ENCODE results near the gene ODF2.

ODF2 gene

DNA sequence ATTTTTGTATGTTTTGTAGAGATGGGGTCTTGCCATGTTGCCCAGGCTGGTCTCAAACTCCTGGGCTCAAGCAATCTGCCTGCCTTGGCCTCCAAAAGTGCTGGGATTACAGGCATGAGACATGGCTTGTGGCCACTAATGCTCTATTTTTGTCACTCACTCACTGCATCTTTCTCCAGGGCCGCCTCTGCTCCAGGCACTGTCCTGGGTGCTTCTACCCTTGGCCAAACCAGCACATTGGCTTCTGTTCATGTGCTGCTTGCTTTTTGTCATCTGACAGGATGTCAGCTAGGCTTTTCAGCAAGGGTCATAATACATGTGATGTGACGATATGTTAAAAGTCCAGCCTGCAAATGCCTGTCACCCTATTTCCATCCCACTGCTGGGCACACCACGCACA is 3.2 kb downstream of the ODF2 start:
- no peak overlapping the region for H3K27ac ChIP-seq (ENCODE audit: low read length)
- no peak overlapping the region for H3K4me3 ChIP-seq (ENCODE audit: low read length)
- no peak overlapping the region for H3K9ac ChIP-seq (ENCODE audit: low read length)
- peaks cover 60% of the 10 kb centered on the region for H3K27me3 ChIP-seq (ENCODE audit: control insufficient read depth, insufficient read depth, low read length)
- H3K4me1 ChIP-seq (ENCODE audit: control insufficient read depth, low read depth, low read length) = no peaks in the 10 kb centered on the region
- H3K9me3 ChIP-seq (ENCODE audit: control insufficient read depth, low read depth, low read length) = no peaks in the 10 kb centered on the region
- H3K36me3 ChIP-seq (ENCODE audit: control insufficient read depth, low read depth, low read length) = peaks cover 9% of the 10 kb centered on the region

DNA sequence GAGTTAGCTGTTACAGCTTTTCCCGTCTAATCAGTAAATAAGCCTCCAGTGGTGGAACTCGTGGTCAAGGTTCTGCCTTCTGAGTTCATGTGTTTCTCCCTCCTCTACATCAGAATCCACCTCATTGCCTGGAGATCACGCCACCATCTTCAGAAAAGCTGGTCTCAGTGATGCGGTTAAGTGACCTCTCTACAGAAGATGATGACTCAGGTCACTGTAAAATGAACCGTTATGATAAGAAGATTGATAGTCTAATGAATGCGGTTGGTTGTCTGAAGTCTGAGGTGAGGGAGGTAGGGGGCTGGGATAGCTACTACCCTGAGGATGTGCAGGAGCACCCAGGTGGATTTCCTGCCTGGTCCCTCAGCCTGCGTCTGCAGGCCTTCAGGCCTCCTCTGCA is 13.3 kb downstream of the ODF2 start:
- Histone ChIP-seq H3K4me1 (ENCODE audit: control insufficient read depth, low read depth, low read length) (no peaks in the 10 kb centered on the region), H3K27ac (ENCODE audit: low read length) (no peak overlapping the region), H3K4me3 (ENCODE audit: low read length) (no peak overlapping the region), H3K27me3 (ENCODE audit: control insufficient read depth, insufficient read depth, low read length) (no peaks in the 10 kb centered on the region), H3K36me3 (ENCODE audit: control insufficient read depth, low read depth, low read length) (no peaks in the 10 kb centered on the region), H3K9me3 (ENCODE audit: control insufficient read depth, low read depth, low read length) (no peaks in the 10 kb centered on the region), H3K9ac (ENCODE audit: low read length) (no peak overlapping the region)

DNA sequence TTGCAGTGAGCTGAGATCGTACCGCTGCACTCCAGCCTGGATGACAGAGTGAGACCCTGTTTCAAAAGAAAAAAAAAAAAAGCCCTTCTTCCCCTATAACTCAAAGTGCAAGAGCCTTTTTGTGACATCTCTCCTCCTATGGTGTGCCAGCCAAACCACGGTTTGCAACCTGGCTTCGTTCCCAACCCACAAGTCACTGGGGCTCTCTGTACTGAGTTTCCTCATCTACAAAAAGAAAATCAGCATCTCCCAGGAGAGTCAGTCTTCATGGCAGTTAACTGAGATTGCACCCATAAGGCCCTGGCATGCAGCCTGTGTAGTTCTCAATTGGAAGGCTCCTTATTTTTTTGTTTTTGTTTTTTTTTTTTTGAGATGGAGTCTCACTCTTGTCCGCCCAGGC is 14.8 kb downstream of the ODF2 start:
- H3K9me3 ChIP-seq (ENCODE audit: control insufficient read depth, low read depth, low read length) = no peaks in the 10 kb centered on the region
- no peaks in the 10 kb centered on the region for H3K27me3 ChIP-seq (ENCODE audit: control insufficient read depth, insufficient read depth, low read length)
- no peak overlapping the region for H3K9ac ChIP-seq (ENCODE audit: low read length)
- H3K4me3 ChIP-seq (ENCODE audit: low read length) = no peak overlapping the region
- no peak overlapping the region for H3K27ac ChIP-seq (ENCODE audit: low read length)
- no peaks in the 10 kb centered on the region for H3K36me3 ChIP-seq (ENCODE audit: control insufficient read depth, low read depth, low read length)
- H3K4me1 ChIP-seq (ENCODE audit: control insufficient read depth, low read depth, low read length) = no peaks in the 10 kb centered on the region

GRCh38 chr9:128473104-128473503 is 17.3 kb downstream of the ODF2 start:
- no peaks in the 10 kb centered on the region for H3K27me3 ChIP-seq (ENCODE audit: control insufficient read depth, insufficient read depth, low read length)
- no peaks in the 10 kb centered on the region for H3K36me3 ChIP-seq (ENCODE audit: control insufficient read depth, low read depth, low read length)
- no peaks in the 10 kb centered on the region for H3K9me3 ChIP-seq (ENCODE audit: control insufficient read depth, low read depth, low read length)
- no peak overlapping the region for H3K4me3 ChIP-seq (ENCODE audit: low read length)
- H3K9ac ChIP-seq (ENCODE audit: low read length) = no peak overlapping the region
- no peak overlapping the region for H3K27ac ChIP-seq (ENCODE audit: low read length)
- H3K4me1 ChIP-seq (ENCODE audit: control insufficient read depth, low read depth, low read length) = no peaks in the 10 kb centered on the region

- Histone ChIP-seq H3K27me3 (ENCODE audit: control insufficient read depth, insufficient read depth, low read length) (no peaks in the 10 kb centered on the region), H3K9me3 (ENCODE audit: control insufficient read depth, low read depth, low read length) (no peaks in the 10 kb centered on the region), H3K4me3 (ENCODE audit: low read length) (no peak overlapping the region), H3K9ac (ENCODE audit: low read length) (no peak overlapping the region), H3K4me1 (ENCODE audit: control insufficient read depth, low read depth, low read length) (no peaks in the 10 kb centered on the region), H3K36me3 (ENCODE audit: control insufficient read depth, low read depth, low read length) (no peaks in the 10 kb centered on the region), H3K27ac (ENCODE audit: low read length) (no peak overlapping the region)
Observed at GRCh38 chr9:128475867-128476266, 20.1 kb downstream of the ODF2 start.

GRCh38 chr9:128479262-128479661 is 23.5 kb downstream of the ODF2 start:
- Histone ChIP-seq H3K9ac (ENCODE audit: low read length) (no peak overlapping the region), H3K27me3 (ENCODE audit: control insufficient read depth, insufficient read depth, low read length) (no peaks in the 10 kb centered on the region), H3K4me3 (ENCODE audit: low read length) (no peak overlapping the region), H3K4me1 (ENCODE audit: control insufficient read depth, low read depth, low read length) (no peaks in the 10 kb centered on the region), H3K36me3 (ENCODE audit: control insufficient read depth, low read depth, low read length) (peaks cover 4% of the 10 kb centered on the region), H3K27ac (ENCODE audit: low read length) (no peak overlapping the region), H3K9me3 (ENCODE audit: control insufficient read depth, low read depth, low read length) (no peaks in the 10 kb centered on the region)

- H3K4me3 ChIP-seq (ENCODE audit: low read length) = no peak overlapping the region
- no peaks in the 10 kb centered on the region for H3K27me3 ChIP-seq (ENCODE audit: control insufficient read depth, insufficient read depth, low read length)
- H3K27ac ChIP-seq (ENCODE audit: low read length) = no peak overlapping the region
- no peak overlapping the region for H3K9ac ChIP-seq (ENCODE audit: low read length)
- H3K36me3 ChIP-seq (ENCODE audit: control insufficient read depth, low read depth, low read length) = peaks cover 4% of the 10 kb centered on the region
- no peaks in the 10 kb centered on the region for H3K9me3 ChIP-seq (ENCODE audit: control insufficient read depth, low read depth, low read length)
- no peaks in the 10 kb centered on the region for H3K4me1 ChIP-seq (ENCODE audit: control insufficient read depth, low read depth, low read length)
Observed at GRCh38 chr9:128481561-128481960, 25.8 kb downstream of the ODF2 start.

DNA sequence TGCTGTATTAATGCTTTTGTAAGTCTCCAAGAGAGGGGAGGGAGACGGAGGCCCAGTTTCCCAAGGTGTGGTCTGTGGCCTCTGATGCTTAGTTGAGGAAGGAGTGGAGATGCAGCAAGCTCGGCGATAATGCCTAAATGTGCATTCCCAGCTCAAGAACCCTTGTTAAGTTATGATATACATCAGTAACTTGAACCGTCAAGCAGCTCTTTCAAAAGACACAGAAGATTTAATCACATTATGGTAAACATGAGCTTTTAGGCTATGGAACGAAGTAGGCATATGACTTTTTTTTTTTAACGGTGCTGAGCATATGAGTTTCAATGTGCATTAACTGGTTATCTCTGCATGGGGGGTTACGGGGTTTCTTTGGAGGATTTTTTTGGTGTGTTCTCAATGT is 26.4 kb downstream of the ODF2 start:
- H3K9me3 ChIP-seq (ENCODE audit: control insufficient read depth, low read depth, low read length) = no peaks in the 10 kb centered on the region
- no peak overlapping the region for H3K9ac ChIP-seq (ENCODE audit: low read length)
- H3K27me3 ChIP-seq (ENCODE audit: control insufficient read depth, insufficient read depth, low read length) = no peaks in the 10 kb centered on the region
- no peak overlapping the region for H3K4me3 ChIP-seq (ENCODE audit: low read length)
- H3K4me1 ChIP-seq (ENCODE audit: control insufficient read depth, low read depth, low read length) = no peaks in the 10 kb centered on the region
- no peak overlapping the region for H3K27ac ChIP-seq (ENCODE audit: low read length)
- peaks cover 4% of the 10 kb centered on the region for H3K36me3 ChIP-seq (ENCODE audit: control insufficient read depth, low read depth, low read length)

- Histone ChIP-seq H3K27ac (ENCODE audit: low read length) (no peak overlapping the region), H3K9ac (ENCODE audit: low read length) (no peak overlapping the region), H3K4me1 (ENCODE audit: control insufficient read depth, low read depth, low read length) (no peaks in the 10 kb centered on the region), H3K27me3 (ENCODE audit: control insufficient read depth, insufficient read depth, low read length) (no peaks in the 10 kb centered on the region), H3K4me3 (ENCODE audit: low read length) (no peak overlapping the region), H3K36me3 (ENCODE audit: control insufficient read depth, low read depth, low read length) (peaks cover 4% of the 10 kb centered on the region), H3K9me3 (ENCODE audit: control insufficient read depth, low read depth, low read length) (no peaks in the 10 kb centered on the region)
Observed at GRCh38 chr9:128484686-128485413, 29.0 kb downstream of the ODF2 start.

DNA sequence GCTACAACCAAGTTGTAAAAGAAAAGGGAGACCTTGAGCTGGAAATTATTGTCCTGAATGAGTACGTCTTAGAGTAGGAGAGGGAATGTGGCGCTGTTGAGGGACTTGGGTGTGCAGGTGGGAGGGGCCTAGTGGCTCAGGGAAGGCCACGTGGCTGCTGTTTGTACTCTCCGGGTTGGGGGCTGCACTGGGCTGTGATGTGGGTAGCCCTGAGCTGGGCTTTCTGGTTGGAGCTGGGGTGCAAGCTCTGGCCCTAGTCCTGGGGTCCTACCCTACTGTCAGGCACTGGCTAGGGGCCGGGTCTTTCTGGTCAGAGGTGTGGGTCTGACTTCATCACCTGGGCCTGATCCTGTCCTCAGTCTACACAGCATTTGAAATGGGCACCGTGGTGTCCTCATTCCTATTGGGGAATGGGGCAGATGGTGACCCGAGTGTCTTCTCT is 29.6 kb downstream of the ODF2 start:
- no peak overlapping the region for H3K27ac ChIP-seq (ENCODE audit: low read length)
- no peaks in the 10 kb centered on the region for H3K4me1 ChIP-seq (ENCODE audit: control insufficient read depth, low read depth, low read length)
- no peak overlapping the region for H3K9ac ChIP-seq (ENCODE audit: low read length)
- no peaks in the 10 kb centered on the region for H3K9me3 ChIP-seq (ENCODE audit: control insufficient read depth, low read depth, low read length)
- peaks cover 4% of the 10 kb centered on the region for H3K36me3 ChIP-seq (ENCODE audit: control insufficient read depth, low read depth, low read length)
- no peaks in the 10 kb centered on the region for H3K27me3 ChIP-seq (ENCODE audit: control insufficient read depth, insufficient read depth, low read length)
- no peak overlapping the region for H3K4me3 ChIP-seq (ENCODE audit: low read length)

- Histone ChIP-seq H3K4me1 (ENCODE audit: control insufficient read depth, low read depth, low read length) (no peaks in the 10 kb centered on the region), H3K4me3 (ENCODE audit: low read length) (no peak overlapping the region), H3K27me3 (ENCODE audit: control insufficient read depth, insufficient read depth, low read length) (no peaks in the 10 kb centered on the region), H3K36me3 (ENCODE audit: control insufficient read depth, low read depth, low read length) (peaks cover 4% of the 10 kb centered on the region), H3K27ac (ENCODE audit: low read length) (no peak overlapping the region), H3K9ac (ENCODE audit: low read length) (no peak overlapping the region), H3K9me3 (ENCODE audit: control insufficient read depth, low read depth, low read length) (no peaks in the 10 kb centered on the region)
Observed at GRCh38 chr9:128486201-128486600, 30.4 kb downstream of the ODF2 start.

DNA sequence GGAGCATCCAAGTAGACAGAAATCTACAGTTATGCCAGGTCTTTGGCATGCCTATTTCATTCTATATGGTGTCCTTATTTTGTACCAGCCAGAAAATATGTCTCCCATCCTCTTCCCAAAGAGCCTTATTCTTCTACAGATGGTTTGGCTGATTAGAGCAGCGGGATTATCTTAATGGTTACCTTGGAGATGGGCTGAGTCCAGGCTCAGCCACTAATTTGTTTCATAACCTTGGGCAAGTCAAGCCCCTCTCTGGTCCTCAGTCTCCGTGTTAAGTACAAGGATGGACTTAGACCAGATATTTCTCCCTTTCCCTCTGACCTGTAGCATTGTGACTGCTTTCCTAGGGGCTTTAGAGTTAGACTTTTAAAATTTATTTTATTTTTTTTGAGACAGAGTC is 37.6 kb downstream of the ODF2 start:
- H3K27me3 ChIP-seq (ENCODE audit: control insufficient read depth, insufficient read depth, low read length) = no peaks in the 10 kb centered on the region
- H3K27ac ChIP-seq (ENCODE audit: low read length) = no peak overlapping the region
- H3K36me3 ChIP-seq (ENCODE audit: control insufficient read depth, low read depth, low read length) = no peaks in the 10 kb centered on the region
- H3K4me1 ChIP-seq (ENCODE audit: control insufficient read depth, low read depth, low read length) = no peaks in the 10 kb centered on the region
- no peaks in the 10 kb centered on the region for H3K9me3 ChIP-seq (ENCODE audit: control insufficient read depth, low read depth, low read length)
- H3K4me3 ChIP-seq (ENCODE audit: low read length) = no peak overlapping the region
- no peak overlapping the region for H3K9ac ChIP-seq (ENCODE audit: low read length)

Data from iPS-18a (cell line).